GM12878 (cell line): Measurements from ENCODE around the gene LYPLAL1. TPM values are rescaled to one million over a fixed set of nuclear protein-coding genes. Genes with fewer than 3 reads are reported as not detected.
A peak's percentile ranks its signal among the peaks of the same experiment; 100 is the strongest.

Experiments used
- ATAC-seq: fragments of 200-7000 bp; cut with Tn5 transposase; 3 replicates; pipeline ENCODE4 v1.9.1; 2020; ENCODE audit warnings: mild to moderate bottlenecking, moderate library complexity
- BruUV-seq: library from RNA; stranded (reverse); fragments of 400-500 nt; replicated peaks from 2 replicates; lab custom pipeline; 2021; lab: Mats Ljungman, UMichigan
- CTCF ChIA-PET: fragments of 300-600 bp; sonication (Branson Sonifier 250); formaldehyde crosslinking; extraction: SDS; loops from one replicate; lab custom pipeline; 2021; ENCODE audit warnings: inconsistent platforms; lab: Yijun Ruan, JAX
- POLR2A ChIA-PET: fragments of 350-600 bp; formaldehyde crosslinking; extraction: SDS; loops from one replicate; lab custom pipeline; 2021; ENCODE audit warnings: inconsistent platforms; lab: Charles Lee
- RAD21 ChIA-PET: fragments of 300-600 bp; sonication (Branson Sonifier 250); formaldehyde crosslinking; loops from one replicate; lab custom pipeline; 2023; ENCODE audit warnings: antibody characterized with exemption; ENCODE audit not compliant: unreplicated experiment; lab: Charles Lee
- SMC1A ChIA-PET: fragments of 300-600 bp; sonication (Branson Sonifier 250); formaldehyde crosslinking; loops from one replicate; lab custom pipeline; 2023; ENCODE audit not compliant: unreplicated experiment, uncharacterized antibody; lab: Charles Lee
- DNase-seq: peaks from one replicate; pipeline ENCODE4 v3.0.0-alpha.2; 2011; ENCODE audit warnings: low read depth, low spot score
- FAIRE-seq: peaks from 3 replicates; lab custom pipeline; 2011; peaks lifted over from hg19 to GRCh38; lab: Jason Lieb, UNC
- H2AFZ ChIP-seq: 2 replicates; pipeline ENCODE4 v1.6.0; 2011; ENCODE audit warnings: low read depth, low read length, control low read depth; ENCODE audit not compliant: control insufficient read depth
- H3K27ac ChIP-seq: 2 replicates; pipeline ENCODE4 v1.5.1; 2011; ENCODE audit warnings: control low read depth; ENCODE audit not compliant: control insufficient read depth, insufficient read depth
- H3K27me3 ChIP-seq, 2 experiments: replicated peaks in 1 of 2; 2 replicates each; pipeline versions ENCODE4 v1.6.0 to v1.6.1; 2011; ENCODE audit warnings: low read length in 1 of 2; ENCODE audit not compliant: control insufficient read depth in 2 of 2, insufficient read depth in 2 of 2
- H3K36me3 ChIP-seq, 2 experiments: 2 replicates each; pipeline ENCODE4 v1.5.1; 2011; ENCODE audit warnings: low read length in 1 of 2; ENCODE audit not compliant: control insufficient read depth in 2 of 2, insufficient read depth in 2 of 2
- H3K4me1 ChIP-seq: 2 replicates; pipeline ENCODE4 v1.6.1; 2011; ENCODE audit warnings: mild to moderate bottlenecking, low read length, moderate library complexity, mixed read lengths; ENCODE audit not compliant: control insufficient read depth, insufficient read depth
- H3K4me2 ChIP-seq: 2 replicates; pipeline ENCODE4 v1.6.0; 2011; ENCODE audit warnings: control low read depth; ENCODE audit not compliant: control insufficient read depth, insufficient read depth
- H3K4me3 ChIP-seq: fragments of 200-600 bp; sonication (generic); 2 replicates; pipeline ENCODE4 v1.5.1; 2016
- H3K79me2 ChIP-seq: 2 replicates; pipeline ENCODE4 v1.6.0; 2011; ENCODE audit warnings: low read length; ENCODE audit not compliant: control insufficient read depth, insufficient read depth
- H3K9ac ChIP-seq: 2 replicates; pipeline ENCODE4 v1.8.0; 2011; ENCODE audit warnings: low read length, control low read depth, mixed read lengths; ENCODE audit not compliant: control insufficient read depth, insufficient read depth
- H3K9me3 ChIP-seq: replicated peaks from 3 replicates; pipeline ENCODE4 v1.5.1; 2011; ENCODE audit warnings: mild to moderate bottlenecking, low read length; ENCODE audit not compliant: control insufficient read depth, insufficient read depth
- H4K20me1 ChIP-seq: 2 replicates; pipeline ENCODE4 v1.6.0; 2011; ENCODE audit not compliant: control insufficient read depth, insufficient read depth
- ASH2L ChIP-seq: fragments of 300-600, 200-600 bp; sonication (generic); IDR thresholded peaks from 2 replicates; pipeline ENCODE4 v1.6.1; 2017; ENCODE audit warnings: low read depth, mild to moderate bottlenecking, borderline replicate concordance
- CHD2 ChIP-seq: IDR thresholded peaks from 2 replicates; pipeline ENCODE4 v1.6.1; 2011; ENCODE audit warnings: low read depth, low read length, improper control_type of control experiment, borderline replicate concordance
- CREM ChIP-seq: IDR thresholded peaks from 2 replicates; pipeline ENCODE4 v1.6.1; 2014; ENCODE audit warnings: antibody characterized with exemption, low read depth
- FOXK2 ChIP-seq: fragments of 450-650 bp; IDR thresholded peaks from 2 replicates; pipeline ENCODE4 v1.6.1; 2017; ENCODE audit warnings: mild to moderate bottlenecking, moderate library complexity
- IKZF1 ChIP-seq: fragments of 450-650 bp; conservative IDR thresholded peaks from 2 replicates; pipeline ENCODE4 v1.6.1; 2017; ENCODE audit warnings: antibody characterized with exemption, mild to moderate bottlenecking
- NR2C2 ChIP-seq: IDR thresholded peaks from 2 replicates; pipeline ENCODE4 v1.6.1; 2011; ENCODE audit warnings: borderline replicate concordance, low read depth; ENCODE audit not compliant: control insufficient read depth, insufficient read length
- PKNOX1 ChIP-seq: fragments of 450-650 bp; IDR thresholded peaks from 2 replicates; pipeline ENCODE4 v1.6.1; 2016; ENCODE audit warnings: mild to moderate bottlenecking
- PML ChIP-seq: IDR thresholded peaks from 2 replicates; pipeline ENCODE4 v1.6.1; 2012; ENCODE audit warnings: low read length, inconsistent platforms
- SMC3 ChIP-seq: IDR thresholded peaks from 2 replicates; pipeline ENCODE4 v1.6.1; 2011; ENCODE audit warnings: low read length, improper control_type of control experiment, borderline replicate concordance
- SPI1 ChIP-seq: IDR thresholded peaks from 2 replicates; pipeline ENCODE4 v1.6.1; 2011; ENCODE audit warnings: low read depth, mild to moderate bottlenecking, low read length, moderate library complexity, borderline replicate concordance; ENCODE audit not compliant: insufficient read depth
- STAT1 ChIP-seq: fragments of 450-650 bp; conservative IDR thresholded peaks from 2 replicates; pipeline ENCODE4 v1.6.1; 2014; ENCODE audit warnings: antibody characterized with exemption, mild to moderate bottlenecking
- SUPT20H ChIP-seq: IDR thresholded peaks from 2 replicates; pipeline ENCODE4 v1.6.1; 2011; ENCODE audit warnings: low read depth, mild to moderate bottlenecking, low read length, moderate library complexity, borderline replicate concordance; ENCODE audit not compliant: control insufficient read depth
- YY1 ChIP-seq: IDR thresholded peaks from 2 replicates; pipeline ENCODE4 v1.6.1; 2011; ENCODE audit warnings: low read depth, mild to moderate bottlenecking, low read length
- WGBS: methylation state at CpG from one replicate; pipeline ENCODE4 v1.1.6; 2016; ENCODE audit warnings: low lambda C conversion rate; ENCODE audit not compliant: insufficient replicate concordance, insufficient coverage; ENCODE audit errors: missing lambda C conversion rate; 5-methylcytosine and 5-hydroxymethylcytosine counted together
- in situ Hi-C: fragments of 300-500 bp; cut with MboI; formaldehyde crosslinking; loops from 9 replicates; pipeline ENCODE4 v1.14.3; 2018; ENCODE audit warnings: mixed read lengths
- intact Hi-C: fragments of 100-400 bp; cut with micrococcal nuclease; formaldehyde crosslinking; loops from one replicate; pipeline ENCODE4 v1.14.2; 2022; ENCODE audit not compliant: unreplicated experiment
- polyA plus RNA-seq, 11 experiments: library from polyadenylated mRNA; depleted of rRNA in 4 of 11; unstranded in 6 of 11; stranded (reverse) in 5 of 11; fragments of >200 nt; fragmentation: Nextera tagmentation in 4 of 11; fragmentation: Illumina TruSeq in 1 of 11; extraction: Ambion mirVana in 4 of 11; extraction: Trizol in 1 of 11; gene quantifications; 1 replicate in 1 of 11; 2 replicates in 10 of 11; pipeline versions ENCODE4 v1.2.1 to v1.2.3, GENCODE V29; 2011 to 2016; ENCODE audit warnings: inconsistent platforms in 2 of 11, missing spikeins in 2 of 11, low read depth in 1 of 11
- total RNA-seq, 4 experiments: library from RNA; depleted of rRNA in 3 of 4; stranded (reverse); fragments of >200 nt in 3 of 4; fragmentation: Illumina TruSeq in 1 of 4; extraction: Trizol in 1 of 4; gene quantifications; 2 replicates each; pipeline versions ENCODE4 v1.2.1 to v1.2.3, GENCODE V29; 2013 to 2021

The LYPLAL1 gene
- total and polyA plus RNA-seq, 10 of the 15 experiments (the other 5 are each of a cell fraction or from before 2014, with no cell fraction given): 19.4 to 112 (median 40.5) TPM

- TF ChIP-seq SUPT20H (no peak), PKNOX1 (peak; percentile 69)
- Histone ChIP-seq H3K4me2 (peak overlapping the region; percentile 62; the same call in 1 of the 2 replicates), H4K20me1 (no peaks in the 10 kb centered on the region), H3K27me3 (no peaks in the 10 kb centered on the region), H2AFZ (no peak overlapping the region), H3K79me2 (peaks cover 39% of the 10 kb centered on the region), H3K9me3 (no peaks in the 10 kb centered on the region), H3K4me3 (no peak overlapping the region), H3K4me1 (peaks cover 13% of the 10 kb centered on the region; the same call in 1 of the 2 replicates), H3K36me3 (no peaks in the 10 kb centered on the region; a peak in 1 of 4 replicates), H3K9ac (no peak overlapping the region), H3K27ac (peak overlapping the region; percentile 87)
- ChIA-PET SMC1A (interaction anchor here (0.9 to 6.5 kb wide), 8 partner anchors 10 to 38 kb away, joined by 3 to 173 read pairs (median 5); partner anchors contain the start of gene LYPLAL1), POLR2A (interaction anchor here (0.6 to 7.1 kb wide), 4 partner anchors 15 to 63 kb away, joined by 4 to 98 read pairs (median 6); partner anchors contain the start of gene LYPLAL1), CTCF (interaction anchor here (1.4 to 6.2 kb wide), 3 partner anchors 11 to 100 kb away, joined by 6 to 74 read pairs (median 16); partner anchors contain the start of gene LYPLAL1), RAD21 (interaction anchor here (0.9 to 6.8 kb wide), 4 partner anchors 11 to 101 kb away, joined by 3 to 134 read pairs (median 20); partner anchors contain the start of gene LYPLAL1)
- ATAC-seq: peak; percentile 15; the same call in 1 of the 3 replicates
- 65% methylated on average over 3 of the region's 3 CpGs for WGBS
- FAIRE-seq: no peak
- BruUV-seq: no TSS peak
- no peak for DNase-seq
- in situ Hi-C loops: loop anchor here (25.0 kb wide), 1 partner anchor 1047 kb away; no protein-coding TSS in a partner anchor
- intact Hi-C loops: loop anchor here (2.0 to 5.0 kb wide), 3 partner anchors 15 to 272 kb away; no protein-coding TSS in a partner anchor
Observed at GRCh38 chr1:219189952-219190351, 16.3 kb downstream of the LYPLAL1 start.

GRCh38 chr1:219190605-219191004 is 16.9 kb downstream of the LYPLAL1 start:
- ChIA-PET SMC1A (interaction anchor here (1.3 to 6.5 kb wide), 4 partner anchors 13 to 38 kb away, joined by 4 to 173 read pairs (median 16); partner anchors contain the start of gene LYPLAL1), CTCF (interaction anchor here (3.8 to 6.2 kb wide), 2 partner anchors 11 to 15 kb away, joined by 16 to 74 read pairs; partner anchors contain the start of gene LYPLAL1), POLR2A (interaction anchor here (0.6 to 7.1 kb wide), 4 partner anchors 15 to 64 kb away, joined by 4 to 98 read pairs (median 6); partner anchors contain the start of gene LYPLAL1), RAD21 (interaction anchor here (5.4 to 6.8 kb wide), 2 partner anchors 17 to 101 kb away, joined by 34 to 134 read pairs; partner anchors contain the start of gene LYPLAL1)
- no peak overlapping the region for H2AFZ ChIP-seq
- no TSS peak for BruUV-seq
- no peaks in the 10 kb centered on the region; the same call in 2 of the 3 replicates for H3K9me3 ChIP-seq
- DNase-seq (no peak), FAIRE-seq (no peak), ATAC-seq (no peak)
- peaks cover 8% of the 10 kb centered on the region; the same call in 1 of the 2 replicates for H3K4me1 ChIP-seq
- no peaks in the 10 kb centered on the region for H3K27me3 ChIP-seq
- in situ Hi-C loops (loop anchor here (25.0 kb wide), 1 partner anchor 1047 kb away; no protein-coding TSS in a partner anchor), intact Hi-C loops (no loop called here)
- TF ChIP-seq STAT1: no peak
- no peak for TF ChIP-seq ASH2L
- no peak for TF ChIP-seq CREM
- TF ChIP-seq PML: no peak
- no peak for TF ChIP-seq NR2C2
- no peak for TF ChIP-seq CHD2
- no peak for TF ChIP-seq YY1
- TF ChIP-seq FOXK2: no peak
- no peak for TF ChIP-seq SPI1
- no peak for TF ChIP-seq IKZF1
- TF ChIP-seq SMC3: no peak
- no peaks in the 10 kb centered on the region for H4K20me1 ChIP-seq
- H3K27ac ChIP-seq: no peak overlapping the region
- no peak overlapping the region for H3K4me2 ChIP-seq
- no peak overlapping the region for H3K9ac ChIP-seq
- whole genome bisulfite sequencing: 95% methylated on average over 3 of the region's 3 CpGs
- no peaks in the 10 kb centered on the region; a peak in 1 of 4 replicates for H3K36me3 ChIP-seq
- H3K79me2 ChIP-seq: peaks cover 34% of the 10 kb centered on the region
- H3K4me3 ChIP-seq: no peak overlapping the region
